Measurements from ENCODE around the gene GPC6.
"Not testable (repeated sequence)": the region's sequence is repeated elsewhere in the genome, so short reads cannot be mapped to it uniquely, and the experiment has no call there.

The GPC6 gene

DNA sequence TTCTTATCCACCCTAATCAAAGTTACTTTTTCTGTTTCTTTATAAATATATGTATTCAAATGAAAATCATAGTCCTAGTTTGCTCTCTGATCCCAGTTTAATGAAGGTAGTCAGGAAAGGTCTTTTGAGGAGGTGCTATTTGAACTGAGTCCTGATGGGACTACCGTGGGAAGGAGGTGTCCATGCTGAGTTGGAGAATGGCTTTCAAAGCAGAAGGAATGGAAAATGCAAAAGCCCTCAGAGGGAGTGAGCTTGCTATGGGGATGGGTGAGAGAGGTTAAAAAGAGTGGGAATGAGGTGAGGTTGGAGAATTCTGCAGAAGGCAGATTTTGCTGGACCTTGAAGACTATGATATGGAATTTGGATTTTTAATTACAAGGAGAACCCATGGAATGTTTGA lies 193.6 kb downstream of the GPC6 start:
- TF ChIP-seq POLR2AphosphoS5 (IDR thresholded peaks at IDR 0.05; ENCODE audit: low read depth, low read length) (no peak), POLR2A (IDR thresholded peaks at IDR 0.05; ENCODE audit: low read depth, low read length) (no peak), TAF1 (IDR thresholded peaks at IDR 0.05; ENCODE audit: borderline replicate concordance, low read depth, low read length) (no peak)
- no peak for FAIRE-seq
- no peak for DNase-seq (ENCODE audit: insufficient read length)

DNA sequence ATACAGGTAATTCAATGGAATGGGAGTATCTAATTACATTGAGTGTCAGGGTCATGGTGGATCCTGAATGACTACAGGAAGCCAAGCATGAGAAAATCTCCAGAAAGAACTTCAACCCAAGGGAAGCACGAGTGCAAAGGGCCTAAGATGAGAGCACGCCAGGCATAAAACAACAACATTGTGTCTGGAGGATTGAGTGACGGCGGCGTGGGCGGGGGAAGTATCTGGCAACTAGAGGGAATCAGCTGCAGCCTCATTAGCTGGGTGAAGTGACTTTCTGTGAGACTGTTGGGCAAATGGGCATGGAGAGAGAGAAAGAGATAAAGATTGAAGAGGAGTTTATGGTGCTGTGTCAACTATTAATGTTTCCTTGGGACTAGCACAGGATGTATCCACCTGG lies 194.3 kb downstream of the GPC6 start:
- no peak for TF ChIP-seq TAF1 (IDR thresholded peaks at IDR 0.05; ENCODE audit: borderline replicate concordance, low read depth, low read length)
- no peak for TF ChIP-seq POLR2A (IDR thresholded peaks at IDR 0.05; ENCODE audit: low read depth, low read length)
- TF ChIP-seq POLR2AphosphoS5 (IDR thresholded peaks at IDR 0.05; ENCODE audit: low read depth, low read length) = no peak
- FAIRE-seq (no peak), DNase-seq (ENCODE audit: insufficient read length) (no peak)

DNA sequence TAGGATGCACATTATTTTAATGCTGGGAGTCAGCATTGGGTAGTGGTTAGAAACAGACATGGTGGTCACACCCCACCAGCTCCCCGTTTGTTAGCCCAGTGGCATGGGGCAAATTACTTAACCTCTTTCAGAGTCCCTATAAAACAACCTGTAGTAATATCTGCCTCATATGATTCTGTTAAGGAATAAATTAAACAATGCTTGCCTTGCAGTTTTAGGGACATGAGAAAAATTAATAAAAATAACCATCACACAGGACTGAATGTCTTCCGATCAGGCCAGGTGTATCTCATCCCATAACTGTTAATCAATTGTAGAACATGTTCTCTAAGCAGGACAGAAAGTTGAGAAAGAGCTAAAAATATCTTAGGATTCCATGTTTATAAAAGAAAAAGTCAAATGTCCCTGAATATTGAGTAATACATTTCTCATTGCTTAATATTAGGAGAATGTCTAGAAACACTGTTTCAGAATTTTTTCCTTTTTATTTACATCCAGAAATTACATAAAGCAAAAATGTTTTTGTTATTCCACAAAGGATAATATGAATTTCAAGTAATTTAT lies 196.5 kb downstream of the GPC6 start:
- no peak for FAIRE-seq
- TF ChIP-seq POLR2A (IDR thresholded peaks at IDR 0.05; ENCODE audit: low read depth, low read length) = no peak
- no peak for TF ChIP-seq POLR2AphosphoS5 (IDR thresholded peaks at IDR 0.05; ENCODE audit: low read depth, low read length)
- no peak for TF ChIP-seq TAF1 (IDR thresholded peaks at IDR 0.05; ENCODE audit: borderline replicate concordance, low read depth, low read length)
- no peak for DNase-seq (ENCODE audit: insufficient read length)

DNA sequence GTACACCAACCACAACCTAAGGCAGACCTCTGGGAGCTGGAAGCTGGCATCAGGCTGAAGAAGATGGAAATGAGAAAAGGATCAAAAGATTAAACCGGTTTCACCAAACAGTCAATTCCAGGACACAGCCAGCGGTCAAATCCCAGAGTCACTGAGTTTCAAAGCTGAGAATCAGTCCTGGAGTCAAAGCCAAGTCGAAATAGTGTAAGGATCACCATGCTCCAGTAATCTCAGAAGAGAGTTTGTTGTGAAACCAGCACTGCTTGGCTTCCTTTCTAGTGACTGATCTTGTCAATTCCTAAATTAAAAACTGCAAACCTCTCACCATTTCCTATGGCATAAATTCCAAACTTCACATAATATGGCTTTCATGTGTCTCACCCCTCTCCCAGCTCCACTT lies 198.8 kb downstream of the GPC6 start:
- FAIRE-seq (no peak), DNase-seq (ENCODE audit: insufficient read length) (no peak)
- no peak for TF ChIP-seq POLR2AphosphoS5 (IDR thresholded peaks at IDR 0.05; ENCODE audit: low read depth, low read length)

DNA sequence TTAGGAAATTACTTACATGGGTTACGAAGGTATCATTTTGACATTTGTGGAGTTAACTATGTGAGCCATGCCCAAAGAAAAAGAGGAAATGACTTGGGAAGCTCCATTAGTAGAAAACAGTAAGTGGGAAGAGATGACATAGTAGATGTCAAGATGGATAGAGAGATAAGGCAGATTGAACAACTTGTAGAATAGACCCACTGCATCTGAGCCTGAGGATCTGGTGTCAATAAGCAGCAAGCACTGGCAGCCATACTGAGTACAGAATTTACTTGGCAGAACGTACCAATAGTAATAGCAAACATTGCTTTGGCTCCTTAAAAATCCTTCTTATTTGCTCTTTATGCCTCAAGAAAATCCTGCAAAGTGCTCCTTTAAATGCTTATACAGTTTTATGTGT lies 203.8 kb downstream of the GPC6 start:
- no peak for FAIRE-seq
- no peak for DNase-seq (ENCODE audit: insufficient read length)
- no peak for TF ChIP-seq POLR2AphosphoS5 (IDR thresholded peaks at IDR 0.05; ENCODE audit: low read depth, low read length)
- TF ChIP-seq POLR2A (IDR thresholded peaks at IDR 0.05; ENCODE audit: low read depth, low read length) = no peak
- TF ChIP-seq TAF1 (IDR thresholded peaks at IDR 0.05; ENCODE audit: borderline replicate concordance, low read depth, low read length) = no peak

DNA sequence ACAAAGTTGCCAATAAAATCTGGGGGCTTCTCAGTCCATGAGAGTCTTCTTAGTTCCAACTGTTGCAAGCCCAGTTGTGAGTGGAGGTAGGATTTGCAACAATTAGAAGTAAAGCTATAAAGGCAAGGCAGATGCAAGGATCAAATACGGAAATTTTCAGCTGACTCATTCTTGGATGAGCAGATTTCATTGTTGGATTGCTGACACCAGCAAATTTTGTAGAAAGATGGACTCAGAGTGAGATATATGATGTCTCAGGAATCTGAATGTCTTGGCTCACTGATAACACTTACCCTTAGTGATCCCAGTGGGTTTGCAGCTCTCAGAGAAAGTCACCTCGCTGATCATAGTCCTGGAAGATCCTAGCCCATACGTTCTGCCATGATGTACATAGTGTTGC lies 209.0 kb downstream of the GPC6 start:
- DNase-seq (ENCODE audit: insufficient read length) = no peak
- TF ChIP-seq TAF1 (IDR thresholded peaks at IDR 0.05; ENCODE audit: borderline replicate concordance, low read depth, low read length) (no peak), POLR2A (IDR thresholded peaks at IDR 0.05; ENCODE audit: low read depth, low read length) (no peak), POLR2AphosphoS5 (IDR thresholded peaks at IDR 0.05; ENCODE audit: low read depth, low read length) (no peak)
- FAIRE-seq = no peak

DNA sequence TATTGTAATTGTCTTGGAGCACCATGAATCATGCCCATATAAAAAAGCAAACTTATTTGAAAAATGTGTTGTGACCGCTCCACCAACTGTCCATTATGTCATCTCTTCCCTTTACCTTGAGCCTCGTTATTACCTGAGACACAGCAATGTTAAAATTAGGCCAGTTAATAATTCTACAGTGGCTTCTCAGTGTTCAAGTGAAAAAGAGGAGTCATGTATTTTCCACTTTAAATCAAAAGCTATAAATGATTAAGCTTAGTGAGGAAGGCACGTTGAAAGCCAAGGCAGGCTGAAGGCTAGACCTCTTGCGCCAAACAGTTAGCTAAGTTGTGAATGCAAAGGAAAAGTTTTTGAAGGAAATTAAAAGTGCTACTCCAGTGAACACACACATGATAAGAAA lies 210.5 kb downstream of the GPC6 start:
- DNase-seq (ENCODE audit: insufficient read length) (no peak), FAIRE-seq (no peak)
- TF ChIP-seq TAF1 (IDR thresholded peaks at IDR 0.05; ENCODE audit: borderline replicate concordance, low read depth, low read length) = no peak
- TF ChIP-seq POLR2A (IDR thresholded peaks at IDR 0.05; ENCODE audit: low read depth, low read length) = no peak
- no peak for TF ChIP-seq POLR2AphosphoS5 (IDR thresholded peaks at IDR 0.05; ENCODE audit: low read depth, low read length)

DNA sequence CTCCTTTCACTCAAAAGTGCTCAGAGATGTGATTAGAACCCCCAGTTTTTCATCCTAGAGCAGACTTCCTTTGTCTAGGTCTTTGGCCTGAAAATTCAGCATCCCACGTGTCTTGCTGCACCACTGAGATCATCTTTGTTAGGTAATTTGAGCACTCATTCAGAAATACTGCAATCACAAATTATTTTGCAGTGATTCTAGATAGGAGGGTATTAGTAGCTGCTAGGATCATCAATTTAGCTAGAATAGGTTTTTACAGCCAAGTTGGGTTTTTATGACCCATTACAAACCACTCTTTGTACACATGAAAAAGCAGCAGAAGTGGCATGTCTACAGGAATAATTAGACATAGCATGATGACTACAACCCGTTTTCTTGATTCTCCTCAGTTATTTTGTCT lies 219.6 kb downstream of the GPC6 start:
- TF ChIP-seq POLR2AphosphoS5 (IDR thresholded peaks at IDR 0.05; ENCODE audit: low read depth, low read length) (no peak), TAF1 (IDR thresholded peaks at IDR 0.05; ENCODE audit: borderline replicate concordance, low read depth, low read length) (no peak), POLR2A (IDR thresholded peaks at IDR 0.05; ENCODE audit: low read depth, low read length) (no peak)
- DNase-seq (ENCODE audit: insufficient read length) (no peak), FAIRE-seq (no peak)

DNA sequence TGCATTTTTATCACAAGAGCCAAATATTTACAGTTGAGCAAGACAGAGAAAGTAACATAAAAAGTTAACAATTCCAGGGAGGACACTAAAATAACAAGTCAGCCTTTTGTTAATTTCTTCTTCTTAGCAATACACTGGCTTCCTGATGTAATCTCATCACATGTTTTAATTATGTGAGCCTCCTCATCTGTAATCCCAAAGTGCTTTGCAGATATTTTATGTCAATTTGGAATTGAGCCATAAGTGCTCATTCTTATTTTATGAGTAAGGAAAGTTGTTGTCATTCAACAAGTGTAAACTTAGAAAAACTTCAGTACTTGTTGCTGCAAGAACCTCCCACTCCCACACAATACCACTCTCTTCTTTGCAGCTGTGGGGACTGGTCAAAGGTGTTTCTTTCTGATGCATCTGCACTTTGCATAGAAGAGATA lies 223.6 kb downstream of the GPC6 start:
- FAIRE-seq (no peak), DNase-seq (ENCODE audit: insufficient read length) (no peak)
- TF ChIP-seq TAF1 (IDR thresholded peaks at IDR 0.05; ENCODE audit: borderline replicate concordance, low read depth, low read length) (no peak), POLR2AphosphoS5 (IDR thresholded peaks at IDR 0.05; ENCODE audit: low read depth, low read length) (no peak), POLR2A (IDR thresholded peaks at IDR 0.05; ENCODE audit: low read depth, low read length) (no peak)

DNA sequence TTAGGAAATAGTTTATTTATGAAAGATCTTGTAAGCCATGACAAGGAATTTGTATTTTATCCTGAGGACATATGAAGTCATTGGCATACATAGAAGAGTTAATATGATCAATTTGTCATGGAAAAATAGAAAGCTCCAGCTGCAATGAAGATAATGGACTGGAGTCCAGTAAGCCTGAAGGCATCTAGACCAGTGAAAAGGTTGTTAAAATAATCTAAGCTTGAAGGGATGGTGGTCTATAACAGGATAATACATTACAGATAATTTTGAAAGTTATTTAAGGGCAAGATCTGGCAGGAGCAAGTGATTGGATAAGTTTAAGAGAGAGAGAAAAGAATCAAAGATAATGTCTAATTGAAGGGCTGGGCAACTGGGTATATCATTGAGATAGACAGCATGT lies 224.2 kb downstream of the GPC6 start:
- no peak for DNase-seq (ENCODE audit: insufficient read length)
- no peak for FAIRE-seq
- TF ChIP-seq POLR2AphosphoS5 (IDR thresholded peaks at IDR 0.05; ENCODE audit: low read depth, low read length) (no peak), POLR2A (IDR thresholded peaks at IDR 0.05; ENCODE audit: low read depth, low read length) (no peak), TAF1 (IDR thresholded peaks at IDR 0.05; ENCODE audit: borderline replicate concordance, low read depth, low read length) (no peak)

DNA sequence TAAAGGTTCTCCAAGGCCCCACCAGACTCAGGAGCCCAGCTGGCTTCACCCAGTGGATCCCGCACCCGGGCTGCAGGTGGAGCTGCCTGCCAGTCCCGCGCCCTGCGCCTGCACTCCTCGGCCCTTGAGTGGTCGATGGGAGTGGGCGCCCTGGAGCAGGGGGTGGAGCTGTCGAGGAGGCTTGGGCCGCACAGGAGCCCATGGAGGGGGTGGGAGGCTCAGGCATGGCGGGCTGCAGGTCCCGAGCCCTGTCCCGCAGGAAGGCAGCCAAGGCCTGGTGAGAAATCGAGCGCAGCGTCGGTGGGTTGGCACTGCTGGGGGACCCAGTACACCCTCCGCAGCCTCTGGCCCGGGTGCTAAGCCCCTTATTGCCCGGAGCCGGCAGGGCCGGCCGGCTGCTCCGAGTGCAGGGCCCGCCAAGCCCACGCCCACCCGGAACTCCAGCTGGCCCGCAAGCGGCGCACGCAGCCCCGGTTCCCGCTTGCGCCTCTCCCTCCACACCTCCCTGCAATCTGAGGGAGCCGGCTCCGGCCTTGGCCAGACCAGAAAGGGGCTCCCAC lies 228.1 kb downstream of the GPC6 start:
- DNase-seq (ENCODE audit: insufficient read length); FAIRE-seq: not testable (repeated sequence)

DNA sequence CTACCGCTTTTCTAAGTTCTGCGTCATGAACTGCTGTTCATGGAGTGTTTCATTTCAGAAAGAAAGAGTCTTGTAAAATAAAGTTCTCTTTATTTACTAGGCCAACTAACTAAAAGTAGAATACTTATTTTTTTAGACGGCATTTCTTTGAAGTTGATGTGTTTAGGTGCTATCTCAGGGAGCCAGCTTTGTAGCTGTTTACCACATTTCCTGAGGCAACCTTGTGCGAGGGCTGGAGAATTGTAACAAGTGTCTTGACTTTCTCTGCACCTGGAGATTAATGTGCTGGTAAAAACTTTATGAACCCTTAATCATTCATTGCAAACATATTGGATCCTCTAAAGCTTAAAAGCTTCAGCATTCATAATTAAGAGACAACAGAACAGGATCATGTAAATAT lies 229.3 kb downstream of the GPC6 start:
- FAIRE-seq = no peak
- no peak for DNase-seq (ENCODE audit: insufficient read length)
- TF ChIP-seq POLR2A (IDR thresholded peaks at IDR 0.05; ENCODE audit: low read depth, low read length) = no peak
- no peak for TF ChIP-seq TAF1 (IDR thresholded peaks at IDR 0.05; ENCODE audit: borderline replicate concordance, low read depth, low read length)
- no peak for TF ChIP-seq POLR2AphosphoS5 (IDR thresholded peaks at IDR 0.05; ENCODE audit: low read depth, low read length)

DNA sequence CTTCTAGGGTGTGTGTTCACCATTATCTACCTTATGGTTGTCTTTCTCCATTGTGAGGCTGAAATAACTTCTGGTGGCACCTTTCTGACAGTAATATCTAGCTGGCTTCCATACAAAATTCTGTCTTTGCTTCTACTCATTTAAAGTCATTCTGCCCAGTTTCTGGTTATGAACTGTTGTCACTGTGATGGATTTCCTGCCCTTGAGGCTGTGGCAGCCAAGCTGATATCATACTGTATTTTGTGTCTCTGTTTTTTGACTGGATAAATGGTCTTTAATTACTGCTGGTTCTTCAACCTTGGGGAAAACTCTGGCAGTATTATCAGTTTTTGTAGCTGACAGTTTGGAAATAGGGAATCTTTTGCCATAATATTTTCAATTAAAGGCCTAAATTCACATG lies 233.4 kb downstream of the GPC6 start:
- TF ChIP-seq POLR2A (IDR thresholded peaks at IDR 0.05; ENCODE audit: low read depth, low read length) (no peak), POLR2AphosphoS5 (IDR thresholded peaks at IDR 0.05; ENCODE audit: low read depth, low read length) (no peak), TAF1 (IDR thresholded peaks at IDR 0.05; ENCODE audit: borderline replicate concordance, low read depth, low read length) (no peak)
- DNase-seq (ENCODE audit: insufficient read length) (no peak), FAIRE-seq (no peak)
